Measurements from ENCODE around the gene TRAPPC2B. TPM values are rescaled to one million over a fixed set of nuclear protein-coding genes. Genes with fewer than 3 reads are reported as not detected.

Gene TRAPPC2B
- total RNA-seq (2014; rRNA removed; shearing (Covaris generic)), result 12.4 and 13.2 TPM in 2 replicates

GRCh38 chr19:57362997-57363687 lies at the start of gene TRAPPC2B, which contains the start of gene ZNF547:
Gene TRAPPC2B, plus strand, starts transcription at chr19:57363551. Its CDS starts 1,283 bp downstream, at chr19:57364834.
Gene ZNF547, plus strand, starts transcription at chr19:57363551. Its CDS starts 5,005 bp downstream, at chr19:57368556.

GRCh38 chr19:57320180-57321084 lies 42.9 kb upstream of the TRAPPC2B start, which contains the start of gene ZNF543:
Gene ZNF543, plus strand, starts transcription at chr19:57320472. Its CDS starts 382 bp downstream, at chr19:57320854.

GRCh38 chr19:57350877-57351805 lies 12.2 kb upstream of the TRAPPC2B start, which contains the start of gene ZNF304:
Gene ZNF304, plus strand, starts transcription at chr19:57351271. Its CDS starts 394 bp downstream, at chr19:57351665.

GRCh38 chr19:57389730-57390598 lies 26.6 kb downstream of the TRAPPC2B start, which contains the start of gene ZNF548:
Gene ZNF548, plus strand, starts transcription at chr19:57389854. Its CDS starts 246 bp downstream, at chr19:57390100.

DNA sequence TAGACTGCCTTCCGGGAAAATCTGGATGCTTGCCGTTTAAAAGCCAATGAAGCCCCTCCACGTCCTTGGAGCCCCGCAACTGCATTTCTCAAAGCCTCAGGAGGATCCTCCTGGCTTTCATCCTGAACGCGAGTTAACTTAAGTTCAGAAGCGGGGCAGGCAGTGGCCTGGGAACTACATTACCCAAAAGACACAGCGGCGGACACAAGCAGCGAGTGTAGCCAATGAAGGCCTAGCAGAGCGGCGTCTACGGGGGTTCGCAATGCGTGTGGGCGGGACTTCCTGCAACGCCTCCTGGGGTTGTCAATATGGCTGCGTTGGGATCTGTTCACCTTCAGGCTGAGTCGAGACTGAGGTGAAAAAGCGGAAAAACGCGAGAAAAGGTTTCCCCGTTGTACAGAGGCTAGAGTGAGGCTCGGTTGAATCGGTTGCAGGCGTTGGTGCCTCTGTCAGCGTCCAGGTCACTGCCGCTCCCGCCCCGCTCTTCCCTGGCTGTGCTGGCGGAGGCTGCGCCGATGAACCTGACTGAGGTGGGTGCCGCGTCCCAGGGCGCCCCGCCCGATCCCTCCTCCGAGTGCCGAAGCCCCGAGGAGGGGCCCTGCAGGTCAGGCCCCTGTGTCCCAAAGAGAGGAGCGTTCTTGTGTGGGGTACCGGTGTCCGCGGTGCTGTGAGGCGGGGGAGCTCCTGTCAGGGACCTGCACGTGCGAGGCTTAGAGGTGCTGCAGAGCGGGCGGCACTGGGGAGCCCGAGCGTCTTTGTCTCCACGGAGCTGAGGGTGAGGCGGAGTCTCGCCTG lies 47.7 kb downstream of the TRAPPC2B start, which contains the start of gene ZNF17:
Gene ZNF17, plus strand, starts transcription at position 285 of the 795 bp plus-strand sequence. CDS start 2,455 bp downstream, outside the sequence.

Other genes with a start within 250 kb of the TRAPPC2B start
- gene USP29, start 243.6 kb upstream of the TRAPPC2B start, total RNA-seq (2014; rRNA removed; shearing (Covaris generic)), result not detected in 2 replicates
- not detected in 2 replicates for gene ZIM3, start 218.3 kb upstream of the TRAPPC2B start, total RNA-seq (2014; rRNA removed; shearing (Covaris generic))
- gene DUXA, start 196.1 kb upstream of the TRAPPC2B start, total RNA-seq (2014; rRNA removed; shearing (Covaris generic)), result not detected in 2 replicates
- 31.9 and 35.6 TPM in 2 replicates for gene ZNF264, start 172.1 kb upstream of the TRAPPC2B start, total RNA-seq (2014; rRNA removed; shearing (Covaris generic))
- 0.29 TPM in 1 of 2 replicates, not detected in the other for gene AURKC, start 132.5 kb upstream of the TRAPPC2B start, total RNA-seq (2014; rRNA removed; shearing (Covaris generic))
- 10.4 and 12.3 TPM in 2 replicates for gene ZNF805, start 122.9 kb upstream of the TRAPPC2B start, total RNA-seq (2014; rRNA removed; shearing (Covaris generic))
- gene ZNF460, start 83.1 kb upstream of the TRAPPC2B start, total RNA-seq (2014; rRNA removed; shearing (Covaris generic)), result 61.4 and 62.2 TPM in 2 replicates
- gene ZNF543, start 43.1 kb upstream of the TRAPPC2B start, total RNA-seq (2014; rRNA removed; shearing (Covaris generic)), result 5.6 and 7.0 TPM in 2 replicates
- gene ZNF304, start 12.3 kb upstream of the TRAPPC2B start, total RNA-seq (2014; rRNA removed; shearing (Covaris generic)), result 4.3 and 4.7 TPM in 2 replicates
- 0.66 and 1.4 TPM in 2 replicates for gene ZNF547, start within 50 bp of the TRAPPC2B start, total RNA-seq (2014; rRNA removed; shearing (Covaris generic))
- 24.1 and 29.3 TPM in 2 replicates for gene ZNF548, start 26.3 kb downstream of the TRAPPC2B start, total RNA-seq (2014; rRNA removed; shearing (Covaris generic))
- 8.4 and 9.6 TPM in 2 replicates for gene ZNF17, start 47.6 kb downstream of the TRAPPC2B start, total RNA-seq (2014; rRNA removed; shearing (Covaris generic))
- 16.1 and 24.3 TPM in 2 replicates for gene ZNF749, start 71.8 kb downstream of the TRAPPC2B start, total RNA-seq (2014; rRNA removed; shearing (Covaris generic))
- gene VN1R1, start 93.6 kb downstream of the TRAPPC2B start, total RNA-seq (2014; rRNA removed; shearing (Covaris generic)), result 0.15 and 0.50 TPM in 2 replicates
- 12.3 and 15.8 TPM in 2 replicates for gene ZNF772, start 114.0 kb downstream of the TRAPPC2B start, total RNA-seq (2014; rRNA removed; shearing (Covaris generic))
- gene ZNF419, start 124.2 kb downstream of the TRAPPC2B start, total RNA-seq (2014; rRNA removed; shearing (Covaris generic)), result 7.7 and 17.7 TPM in 2 replicates
- 9.1 and 23.1 TPM in 2 replicates for gene ZNF773, start 136.4 kb downstream of the TRAPPC2B start, total RNA-seq (2014; rRNA removed; shearing (Covaris generic))
- 2.3 and 4.2 TPM in 2 replicates for gene ZNF549, start 163.8 kb downstream of the TRAPPC2B start, total RNA-seq (2014; rRNA removed; shearing (Covaris generic))
- 11.8 and 12.6 TPM in 2 replicates for gene ZNF550, start 196.3 kb downstream of the TRAPPC2B start, total RNA-seq (2014; rRNA removed; shearing (Covaris generic))
- gene ZNF416, start 215.4 kb downstream of the TRAPPC2B start, total RNA-seq (2014; rRNA removed; shearing (Covaris generic)), result 3.8 and 5.2 TPM in 2 replicates
- gene ZIK1, start 220.6 kb downstream of the TRAPPC2B start, total RNA-seq (2014; rRNA removed; shearing (Covaris generic)), result 11.8 and 17.0 TPM in 2 replicates
- gene ZNF530, start 236.3 kb downstream of the TRAPPC2B start, total RNA-seq (2014; rRNA removed; shearing (Covaris generic)), result 9.0 and 9.4 TPM in 2 replicates

All from A375 (cell line).